Adrenal gland (tissue), 5 donors: Measurements from ENCODE around the gene ZEB1.

ENCODE experiments used
- POLR2A ChIP-seq, 2 donors: fragments of 450-650 bp; IDR thresholded peaks; one replicate each; pipeline ENCODE4 v1.6.1; 2017; ENCODE audit warnings: antibody characterized with exemption in 2 of 2, mild to moderate bottlenecking in 2 of 2, moderate library complexity in 1 of 2
- TF ChIP-seq, protein P1 (sequence below), 6 experiments: fragments of 450-650 bp in 4 of 6; fragments of 200-600 bp in 2 of 6; sonication (generic) in 1 of 6; IDR thresholded peaks; 1 replicate in 5 of 6; 2 replicates in 1 of 6; pipeline versions ENCODE4 v1.5.1 to v1.8.0; 2016 to 2021; ENCODE audit warnings: antibody characterized with exemption in 6 of 6, mild to moderate bottlenecking in 2 of 6, moderate library complexity in 1 of 6
- donor health status: DM: no; HTN: no; CAD: no.

DNA sequence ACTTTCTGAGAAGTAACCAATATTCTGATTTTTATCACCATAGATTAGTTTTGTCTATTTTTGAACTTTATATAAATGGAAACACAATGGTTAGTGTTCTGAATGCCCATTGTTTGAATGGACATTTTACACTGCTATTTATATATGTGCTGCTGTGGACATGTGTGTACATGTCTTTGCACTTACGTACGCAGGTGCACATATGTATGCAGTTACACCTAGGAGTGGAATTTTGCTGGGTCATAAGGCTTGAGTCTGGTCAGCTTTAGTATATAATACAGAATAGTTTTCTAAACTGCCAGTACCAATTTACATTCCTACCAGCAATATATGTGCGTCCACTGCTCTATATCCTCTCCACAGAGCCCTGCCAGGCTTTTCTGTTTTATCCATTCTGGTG, 24.5 kb upstream of the ZEB1 start:
- TF ChIP-seq, protein P1, sequence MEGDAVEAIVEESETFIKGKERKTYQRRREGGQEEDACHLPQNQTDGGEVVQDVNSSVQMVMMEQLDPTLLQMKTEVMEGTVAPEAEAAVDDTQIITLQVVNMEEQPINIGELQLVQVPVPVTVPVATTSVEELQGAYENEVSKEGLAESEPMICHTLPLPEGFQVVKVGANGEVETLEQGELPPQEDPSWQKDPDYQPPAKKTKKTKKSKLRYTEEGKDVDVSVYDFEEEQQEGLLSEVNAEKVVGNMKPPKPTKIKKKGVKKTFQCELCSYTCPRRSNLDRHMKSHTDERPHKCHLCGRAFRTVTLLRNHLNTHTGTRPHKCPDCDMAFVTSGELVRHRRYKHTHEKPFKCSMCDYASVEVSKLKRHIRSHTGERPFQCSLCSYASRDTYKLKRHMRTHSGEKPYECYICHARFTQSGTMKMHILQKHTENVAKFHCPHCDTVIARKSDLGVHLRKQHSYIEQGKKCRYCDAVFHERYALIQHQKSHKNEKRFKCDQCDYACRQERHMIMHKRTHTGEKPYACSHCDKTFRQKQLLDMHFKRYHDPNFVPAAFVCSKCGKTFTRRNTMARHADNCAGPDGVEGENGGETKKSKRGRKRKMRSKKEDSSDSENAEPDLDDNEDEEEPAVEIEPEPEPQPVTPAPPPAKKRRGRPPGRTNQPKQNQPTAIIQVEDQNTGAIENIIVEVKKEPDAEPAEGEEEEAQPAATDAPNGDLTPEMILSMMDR (IDR thresholded peaks at IDR 0.05): no peak
- no peak for TF ChIP-seq POLR2A (IDR thresholded peaks at IDR 0.05)
